HG03460 (cell line): ENCODE data around the gene CLIP3.
"Not testable (repeated sequence)": the region's sequence is repeated elsewhere in the genome, so short reads cannot be mapped to it uniquely, and the experiment has no call there.

Source experiments
- ATAC-seq: cut with Tn5 transposase; IDR thresholded peaks from one replicate; pipeline ENCODE4 v1.9.1; 2021; ENCODE audit not compliant: unreplicated experiment

The CLIP3 gene

GRCh38 chr19:36049080-36049698 is 16.5 kb upstream of the CLIP3 start:
- no peak for ATAC-seq

- no peak for ATAC-seq
Observed at GRCh38 chr19:36047835-36048234, 15.2 kb upstream of the CLIP3 start.

GRCh38 chr19:36046443-36047050 is 13.9 kb upstream of the CLIP3 start:
- no peak for ATAC-seq

- no peak for ATAC-seq
Observed at GRCh38 chr19:36043952-36044351, 11.3 kb upstream of the CLIP3 start.

GRCh38 chr19:36041831-36042230 is 9.2 kb upstream of the CLIP3 start:
- ATAC-seq: no peak

- not testable (repeated sequence) for ATAC-seq
Observed at GRCh38 chr19:36041092-36041491, 8.4 kb upstream of the CLIP3 start.

- no peak for ATAC-seq
Observed at GRCh38 chr19:36040495-36040894, 7.8 kb upstream of the CLIP3 start.

GRCh38 chr19:36031308-36031707 is 1.4 kb downstream of the CLIP3 start:
- no peak for ATAC-seq

GRCh38 chr19:36030264-36031148 is 2.2 kb downstream of the CLIP3 start:
- no peak for ATAC-seq

- ATAC-seq: no peak
Observed at GRCh38 chr19:36028313-36029041, 4.2 kb downstream of the CLIP3 start.

- ATAC-seq: no peak
Observed at GRCh38 chr19:36027696-36028095, 5.0 kb downstream of the CLIP3 start.

GRCh38 chr19:36026091-36026876 is 6.4 kb downstream of the CLIP3 start:
- no peak for ATAC-seq

GRCh38 chr19:36025541-36025940 is 7.1 kb downstream of the CLIP3 start:
- ATAC-seq: no peak

- no peak for ATAC-seq
Observed at GRCh38 chr19:36023432-36023831, 9.2 kb downstream of the CLIP3 start.

GRCh38 chr19:36019061-36019670 is 13.5 kb downstream of the CLIP3 start:
- ATAC-seq: no peak

GRCh38 chr19:36014012-36014924 is 18.4 kb downstream of the CLIP3 start, which contains the start of gene ALKBH6:
ALKBH6 (minus strand) TSS chr19:36014213; CDS start chr19:36013397, 816 bp downstream.
- peak; percentile 95 for ATAC-seq

GRCh38 chr19:36013280-36014011 is 19.2 kb downstream of the CLIP3 start:
- ATAC-seq: no peak

- ATAC-seq: no peak
Observed at GRCh38 chr19:36010402-36010801, 22.3 kb downstream of the CLIP3 start.
